Stimulated activated CD4-positive, alpha-beta T cell treated with anti-CD3 and anti-CD28 coated beads, TNF-alpha, amount 100 ng/mL, for 1 hour (primary cell): Measurements from ENCODE around the gene PDLIM5.
"Not testable (repeated sequence)": the region's sequence is repeated elsewhere in the genome, so short reads cannot be mapped to it uniquely, and the experiment has no call there.

Experiments used
- DNase-seq, 3 donors: peaks; one replicate each; pipeline ENCODE4 v3.0.0-alpha.2; 2020; ENCODE audit warnings: low read depth in 3 of 3, low spot score in 1 of 3

Gene PDLIM5

GRCh38 chr4:94459462-94460161 lies 7.9 kb downstream of the PDLIM5 start:
- DNase-seq = no peak

GRCh38 chr4:94461506-94461905 lies 9.8 kb downstream of the PDLIM5 start:
- DNase-seq = no peak

- no peak for DNase-seq
Observed at GRCh38 chr4:94462572-94462971, 10.8 kb downstream of the PDLIM5 start.

- no peak for DNase-seq
Observed at GRCh38 chr4:94463771-94464170, 12.0 kb downstream of the PDLIM5 start.

GRCh38 chr4:94466371-94466770 lies 14.6 kb downstream of the PDLIM5 start:
- no peak for DNase-seq

GRCh38 chr4:94466923-94467322 lies 15.2 kb downstream of the PDLIM5 start:
- no peak for DNase-seq

GRCh38 chr4:94468093-94468769 lies 16.5 kb downstream of the PDLIM5 start:
- DNase-seq = no peak

GRCh38 chr4:94469221-94469784 lies 17.6 kb downstream of the PDLIM5 start:
- DNase-seq = no peak

GRCh38 chr4:94470132-94470531 lies 18.4 kb downstream of the PDLIM5 start:
- DNase-seq = no peak

GRCh38 chr4:94470782-94471181 lies 19.0 kb downstream of the PDLIM5 start:
- DNase-seq = not testable (repeated sequence)

- DNase-seq = no peak
Observed at GRCh38 chr4:94472056-94472826, 20.5 kb downstream of the PDLIM5 start.

GRCh38 chr4:94475050-94475449 lies 23.3 kb downstream of the PDLIM5 start:
- no peak for DNase-seq

- no peak for DNase-seq
Observed at GRCh38 chr4:94475794-94476193, 24.1 kb downstream of the PDLIM5 start.

- no peak for DNase-seq
Observed at GRCh38 chr4:94477227-94477626, 25.5 kb downstream of the PDLIM5 start.

- not testable (repeated sequence) for DNase-seq
Observed at GRCh38 chr4:94478805-94479204, 27.1 kb downstream of the PDLIM5 start.

- DNase-seq = no peak
Observed at GRCh38 chr4:94479358-94480141, 27.8 kb downstream of the PDLIM5 start.

- DNase-seq = no peak
Observed at GRCh38 chr4:94480362-94480951, 28.7 kb downstream of the PDLIM5 start.

- no peak for DNase-seq
Observed at GRCh38 chr4:94483895-94484294, 32.2 kb downstream of the PDLIM5 start.

GRCh38 chr4:94484818-94485217 lies 33.1 kb downstream of the PDLIM5 start:
- DNase-seq = no peak

GRCh38 chr4:94486372-94486801 lies 34.6 kb downstream of the PDLIM5 start:
- DNase-seq = no peak
